SU-DHL-6 (cell line): ENCODE data around the gene EMC6.

ENCODE experiments used
- H2AFZ ChIP-seq: fragments of 200-600 bp; sonication (generic); 2 replicates; pipeline ENCODE4 v1.6.1; 2014; ENCODE audit warnings: low read depth, mild to moderate bottlenecking, moderate library complexity, mixed read lengths, antibody characterized with exemption, low read length; ENCODE audit not compliant: severe bottlenecking
- H3F3A ChIP-seq: fragments of 200-600 bp; shearing (Covaris generic); 2 replicates; pipeline ENCODE4 v1.6.0; 2016; ENCODE audit warnings: antibody characterized with exemption, mild to moderate bottlenecking; ENCODE audit not compliant: insufficient read depth
- H3K27ac ChIP-seq: fragments of 200-600 bp; sonication (generic); 2 replicates; pipeline ENCODE4 v1.5.1; 2016; ENCODE audit warnings: low read depth, mild to moderate bottlenecking, low read length, moderate library complexity, mixed read lengths
- H3K27me3 ChIP-seq: fragments of 200-600 bp; sonication (generic), shearing (Covaris generic); 2 replicates; pipeline ENCODE4 v1.6.0; 2014; ENCODE audit warnings: mild to moderate bottlenecking, low read length
- H3K36me3 ChIP-seq: fragments of 200-600 bp; sonication (generic); 2 replicates; pipeline ENCODE4 v1.6.1; 2014; ENCODE audit warnings: mild to moderate bottlenecking, low read length, mixed read lengths
- H3K4me2 ChIP-seq: fragments of 300-600, 200-600 bp; shearing (Covaris generic), sonication (generic); 2 replicates; pipeline ENCODE4 v1.6.0; 2014; ENCODE audit warnings: low read length, low read depth, mild to moderate bottlenecking; ENCODE audit not compliant: poor library complexity, severe bottlenecking
- H3K4me3 ChIP-seq: fragments of 200-600 bp; sonication (generic); 2 replicates; pipeline ENCODE4 v1.5.1; 2014; ENCODE audit warnings: antibody characterized with exemption, low read length, mild to moderate bottlenecking, mixed read lengths; ENCODE audit not compliant: insufficient read depth, poor library complexity, severe bottlenecking
- H3K79me2 ChIP-seq: fragments of 200-600 bp; sonication (generic); 2 replicates; pipeline ENCODE4 v1.6.1; 2014; ENCODE audit warnings: mild to moderate bottlenecking, low read length, moderate library complexity; ENCODE audit not compliant: insufficient read depth
- H3K9ac ChIP-seq: fragments of 200-600 bp; sonication (generic); 2 replicates; pipeline ENCODE4 v1.7.0; 2014; ENCODE audit warnings: mild to moderate bottlenecking, low read length
- H3K9me2 ChIP-seq: fragments of 200-600 bp; sonication (generic); replicated peaks from 2 replicates; pipeline ENCODE4 v1.6.1; 2014; ENCODE audit warnings: low read length; ENCODE audit not compliant: insufficient read depth
- H3K9me3 ChIP-seq: fragments of 200-600 bp; sonication (generic); 2 replicates; pipeline ENCODE4 v1.6.1; 2014; ENCODE audit warnings: low read length, mixed read lengths; ENCODE audit not compliant: insufficient read depth
- H4K20me1 ChIP-seq: fragments of 200-600 bp; sonication (generic); 2 replicates; pipeline ENCODE4 v1.6.1; 2014; ENCODE audit warnings: low read depth, mild to moderate bottlenecking, antibody characterized with exemption, low read length, moderate library complexity, mixed read lengths
- EZH2phosphoT487 ChIP-seq: fragments of 200-600 bp; sonication (generic), shearing (Covaris generic); conservative IDR thresholded peaks from 2 replicates; pipeline ENCODE4 v1.6.1; 2018; ENCODE audit warnings: mild to moderate bottlenecking, antibody characterized with exemption, low read length, moderate library complexity, mixed read lengths
- TF ChIP-seq, protein P1 (sequence below): fragments of 200-600 bp; sonication (generic); IDR thresholded peaks from one replicate; pipeline ENCODE4 v1.5.1; 2017; ENCODE audit warnings: antibody characterized with exemption, mild to moderate bottlenecking, low read length, moderate library complexity; ENCODE audit not compliant: insufficient read depth, poor library complexity, severe bottlenecking

EMC6 gene

GRCh38 chr17:3692346-3692745 is 23.7 kb downstream of the EMC6 start:
- H3K9me3 ChIP-seq: no peaks in the 10 kb centered on the region
- H3K27ac ChIP-seq: no peak overlapping the region
- H3K27me3 ChIP-seq: no peaks in the 10 kb centered on the region
- H3F3A ChIP-seq: peaks cover 13% of the 10 kb centered on the region
- no peak for TF ChIP-seq EZH2phosphoT487
- TF ChIP-seq, protein P1, sequence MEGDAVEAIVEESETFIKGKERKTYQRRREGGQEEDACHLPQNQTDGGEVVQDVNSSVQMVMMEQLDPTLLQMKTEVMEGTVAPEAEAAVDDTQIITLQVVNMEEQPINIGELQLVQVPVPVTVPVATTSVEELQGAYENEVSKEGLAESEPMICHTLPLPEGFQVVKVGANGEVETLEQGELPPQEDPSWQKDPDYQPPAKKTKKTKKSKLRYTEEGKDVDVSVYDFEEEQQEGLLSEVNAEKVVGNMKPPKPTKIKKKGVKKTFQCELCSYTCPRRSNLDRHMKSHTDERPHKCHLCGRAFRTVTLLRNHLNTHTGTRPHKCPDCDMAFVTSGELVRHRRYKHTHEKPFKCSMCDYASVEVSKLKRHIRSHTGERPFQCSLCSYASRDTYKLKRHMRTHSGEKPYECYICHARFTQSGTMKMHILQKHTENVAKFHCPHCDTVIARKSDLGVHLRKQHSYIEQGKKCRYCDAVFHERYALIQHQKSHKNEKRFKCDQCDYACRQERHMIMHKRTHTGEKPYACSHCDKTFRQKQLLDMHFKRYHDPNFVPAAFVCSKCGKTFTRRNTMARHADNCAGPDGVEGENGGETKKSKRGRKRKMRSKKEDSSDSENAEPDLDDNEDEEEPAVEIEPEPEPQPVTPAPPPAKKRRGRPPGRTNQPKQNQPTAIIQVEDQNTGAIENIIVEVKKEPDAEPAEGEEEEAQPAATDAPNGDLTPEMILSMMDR: no peak
- no peak overlapping the region for H2AFZ ChIP-seq
- H3K36me3 ChIP-seq: no peaks in the 10 kb centered on the region
- H3K4me2 ChIP-seq: no peak overlapping the region
- peaks cover 32% of the 10 kb centered on the region for H3K79me2 ChIP-seq
- H4K20me1 ChIP-seq: no peaks in the 10 kb centered on the region
- H3K9me2 ChIP-seq: no peaks in the 10 kb centered on the region
- H3K4me3 ChIP-seq: no peak overlapping the region
- no peak overlapping the region for H3K9ac ChIP-seq

DNA sequence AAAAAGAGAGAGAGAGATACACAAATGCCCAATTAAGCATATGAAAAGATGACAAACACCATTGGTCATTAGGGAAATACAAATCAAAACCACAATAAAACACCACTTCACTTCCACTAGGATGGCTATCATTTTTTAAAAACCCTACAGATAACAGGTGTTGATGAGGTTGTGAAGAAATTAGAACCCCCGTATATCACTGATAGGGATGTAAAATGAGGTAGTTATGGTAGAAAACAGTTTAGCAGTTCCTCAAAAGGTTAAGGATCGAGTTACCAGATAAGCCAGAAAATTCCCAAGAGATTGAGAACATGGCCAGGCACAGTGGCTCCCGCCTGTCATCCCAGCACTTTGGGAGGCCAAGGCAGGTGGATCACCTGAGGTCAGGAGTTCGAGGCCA is 24.5 kb downstream of the EMC6 start:
- no peaks in the 10 kb centered on the region for H3K9me2 ChIP-seq
- H3K27ac ChIP-seq: peak overlapping the region; percentile 49

DNA sequence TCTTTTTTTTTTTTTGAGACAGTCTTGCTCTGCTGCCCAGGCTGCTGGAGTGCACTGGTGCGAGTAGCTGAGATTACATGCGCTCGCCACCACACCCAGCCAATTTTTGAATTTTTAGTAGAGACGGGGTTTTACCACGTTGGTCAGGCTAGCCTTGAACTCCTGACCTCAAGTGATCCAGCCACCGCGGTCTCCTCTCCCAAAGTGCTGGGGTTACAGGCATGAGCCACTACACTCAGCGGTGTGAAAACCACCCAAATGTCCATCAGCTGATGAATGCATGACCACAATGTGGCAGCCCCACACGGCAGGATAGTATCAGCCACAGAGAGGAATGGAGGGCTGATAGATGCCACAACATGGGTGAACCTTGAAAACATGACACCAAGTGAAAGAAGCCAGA is 25.2 kb downstream of the EMC6 start:
- peaks cover 32% of the 10 kb centered on the region for H3K79me2 ChIP-seq

More for the DNA sequence above, 24.5 kb downstream of the EMC6 start:
- Histone ChIP-seq H3F3A (peaks cover 13% of the 10 kb centered on the region), H3K9me3 (no peaks in the 10 kb centered on the region), H2AFZ (no peak overlapping the region), H3K36me3 (no peaks in the 10 kb centered on the region), H3K4me2 (peak overlapping the region; percentile 91), H3K79me2 (peaks cover 32% of the 10 kb centered on the region), H4K20me1 (no peaks in the 10 kb centered on the region), H3K4me3 (no peak overlapping the region), H3K27me3 (no peaks in the 10 kb centered on the region), H3K9ac (no peak overlapping the region)
- TF ChIP-seq, protein P1: no peak

GRCh38 chr17:3695129-3695722 is 26.6 kb downstream of the EMC6 start:
- H3K4me2 ChIP-seq: peak overlapping the region; percentile 91
- no peaks in the 10 kb centered on the region for H3K36me3 ChIP-seq
- peaks cover 13% of the 10 kb centered on the region for H3F3A ChIP-seq
- no peaks in the 10 kb centered on the region for H3K9me3 ChIP-seq
- peak overlapping the region; percentile 81 for H3K4me3 ChIP-seq
- peaks cover 32% of the 10 kb centered on the region for H3K79me2 ChIP-seq
- H3K27ac ChIP-seq: peak overlapping the region; percentile 68
- no peaks in the 10 kb centered on the region for H4K20me1 ChIP-seq
- H3K27me3 ChIP-seq: no peaks in the 10 kb centered on the region
- peak overlapping the region; percentile 73 for H3K9ac ChIP-seq
- TF ChIP-seq EZH2phosphoT487: no peak
- TF ChIP-seq, protein P1: no peak
- H2AFZ ChIP-seq: peak overlapping the region; percentile 58
- H3K9me2 ChIP-seq: no peaks in the 10 kb centered on the region

More for the DNA sequence above, 25.2 kb downstream of the EMC6 start:
- peaks cover 13% of the 10 kb centered on the region for H3F3A ChIP-seq
- H3K36me3 ChIP-seq: no peaks in the 10 kb centered on the region
- H3K9ac ChIP-seq: no peak overlapping the region
- H3K4me3 ChIP-seq: peak overlapping the region; percentile 81
- no peaks in the 10 kb centered on the region for H3K27me3 ChIP-seq
- H3K4me2 ChIP-seq: peak overlapping the region; percentile 91
- no peaks in the 10 kb centered on the region for H3K9me2 ChIP-seq
- peak overlapping the region; percentile 21; the same call in 1 of the 2 replicates for H3K27ac ChIP-seq
- no peaks in the 10 kb centered on the region for H3K9me3 ChIP-seq
- no peak for TF ChIP-seq EZH2phosphoT487
- no peaks in the 10 kb centered on the region for H4K20me1 ChIP-seq
- no peak overlapping the region for H2AFZ ChIP-seq
